PC-9 (cell line): ENCODE results near the gene UBTD2.

Source experiments
- EZH2 ChIP-seq: fragments of 200-600 bp; sonication (generic); IDR thresholded peaks from 2 replicates; pipeline ENCODE4 v1.8.0; 2017; ENCODE audit warnings: antibody characterized with exemption, low read depth
- TF ChIP-seq, protein P1 (sequence below): fragments of 200-600 bp; sonication (generic); conservative IDR thresholded peaks from 2 replicates; pipeline ENCODE4 v1.6.1; 2017; ENCODE audit warnings: mixed run types, antibody characterized with exemption, mild to moderate bottlenecking, moderate library complexity

DNA sequence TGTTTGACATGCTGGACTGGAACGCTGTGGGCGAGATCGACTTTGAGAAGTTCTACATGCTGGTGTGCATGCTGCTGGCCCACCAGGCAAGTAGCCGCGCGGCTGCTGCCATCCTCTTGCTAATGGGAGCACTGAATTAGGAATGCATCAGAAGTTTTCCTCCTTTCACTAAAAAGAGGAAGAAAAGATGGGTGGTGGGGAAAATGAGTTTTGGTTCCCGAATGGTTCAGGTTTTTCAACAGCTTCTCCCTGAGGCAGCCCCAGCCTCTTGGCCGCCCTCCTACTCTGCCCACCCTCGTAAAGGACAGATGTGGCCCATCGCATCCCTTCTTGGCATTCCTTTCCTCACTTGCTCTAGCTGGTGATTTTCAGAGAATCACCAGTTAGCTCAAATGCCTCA, 84.1 kb downstream of the UBTD2 start:
- TF ChIP-seq, protein P1, sequence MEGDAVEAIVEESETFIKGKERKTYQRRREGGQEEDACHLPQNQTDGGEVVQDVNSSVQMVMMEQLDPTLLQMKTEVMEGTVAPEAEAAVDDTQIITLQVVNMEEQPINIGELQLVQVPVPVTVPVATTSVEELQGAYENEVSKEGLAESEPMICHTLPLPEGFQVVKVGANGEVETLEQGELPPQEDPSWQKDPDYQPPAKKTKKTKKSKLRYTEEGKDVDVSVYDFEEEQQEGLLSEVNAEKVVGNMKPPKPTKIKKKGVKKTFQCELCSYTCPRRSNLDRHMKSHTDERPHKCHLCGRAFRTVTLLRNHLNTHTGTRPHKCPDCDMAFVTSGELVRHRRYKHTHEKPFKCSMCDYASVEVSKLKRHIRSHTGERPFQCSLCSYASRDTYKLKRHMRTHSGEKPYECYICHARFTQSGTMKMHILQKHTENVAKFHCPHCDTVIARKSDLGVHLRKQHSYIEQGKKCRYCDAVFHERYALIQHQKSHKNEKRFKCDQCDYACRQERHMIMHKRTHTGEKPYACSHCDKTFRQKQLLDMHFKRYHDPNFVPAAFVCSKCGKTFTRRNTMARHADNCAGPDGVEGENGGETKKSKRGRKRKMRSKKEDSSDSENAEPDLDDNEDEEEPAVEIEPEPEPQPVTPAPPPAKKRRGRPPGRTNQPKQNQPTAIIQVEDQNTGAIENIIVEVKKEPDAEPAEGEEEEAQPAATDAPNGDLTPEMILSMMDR = no peak
- no peak for TF ChIP-seq EZH2
